ENCODE results near the gene SLC39A11. TPM values are rescaled to one million over a fixed set of nuclear protein-coding genes. Genes with fewer than 3 reads are reported as not detected.

SLC39A11 gene
- total RNA-seq, 1 donor from 2014 or later: 21.5 TPM

DNA sequence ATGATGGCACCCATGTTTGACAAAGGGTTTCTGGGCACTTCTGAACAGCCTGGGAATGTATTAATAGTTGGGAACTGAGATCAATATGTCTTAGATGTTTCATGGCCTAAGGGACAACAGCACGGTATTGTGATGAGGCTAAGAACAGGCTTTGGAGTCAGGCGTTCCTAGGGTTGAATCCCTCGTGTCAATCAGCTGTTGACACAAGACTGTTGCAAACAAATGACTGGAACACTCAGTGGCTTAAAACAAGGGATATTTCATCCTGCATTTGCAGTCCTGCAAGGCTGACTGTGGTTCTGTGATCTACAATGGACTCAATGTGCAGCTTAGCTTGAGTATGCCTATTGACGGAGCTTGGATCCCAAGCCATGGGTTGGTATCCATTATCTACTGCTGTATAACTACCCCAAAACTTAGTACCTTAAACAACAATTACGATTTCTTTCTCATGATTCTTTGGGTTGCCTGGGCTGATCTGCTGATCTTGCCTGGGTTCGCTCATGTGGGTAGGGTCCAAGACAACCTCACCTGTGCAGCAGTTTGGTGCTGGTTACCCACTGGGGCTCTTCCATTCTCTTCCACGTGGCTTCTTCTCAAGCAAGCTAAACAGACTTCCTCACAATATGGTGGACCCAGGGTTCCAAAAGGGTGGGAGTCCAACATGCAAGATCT is 472.4 kb downstream of the SLC39A11 start:
- Mint-ChIP-seq H3K27me3 (ENCODE audit: low read depth, unreplicated experiment) (no peaks in the 10 kb centered on the region), H3K27ac (ENCODE audit: unreplicated experiment) (no peak overlapping the region), H3K36me3 (ENCODE audit: low read depth, unreplicated experiment) (no peaks in the 10 kb centered on the region), H3K4me3 (ENCODE audit: unreplicated experiment) (no peak overlapping the region), H3K9me3 (ENCODE audit: unreplicated experiment) (no peaks in the 10 kb centered on the region), H3K4me1 (ENCODE audit: low read depth, unreplicated experiment) (peaks cover 9% of the 10 kb centered on the region)
- no peak for FAIRE-seq
- TF ChIP-seq, protein P1, sequence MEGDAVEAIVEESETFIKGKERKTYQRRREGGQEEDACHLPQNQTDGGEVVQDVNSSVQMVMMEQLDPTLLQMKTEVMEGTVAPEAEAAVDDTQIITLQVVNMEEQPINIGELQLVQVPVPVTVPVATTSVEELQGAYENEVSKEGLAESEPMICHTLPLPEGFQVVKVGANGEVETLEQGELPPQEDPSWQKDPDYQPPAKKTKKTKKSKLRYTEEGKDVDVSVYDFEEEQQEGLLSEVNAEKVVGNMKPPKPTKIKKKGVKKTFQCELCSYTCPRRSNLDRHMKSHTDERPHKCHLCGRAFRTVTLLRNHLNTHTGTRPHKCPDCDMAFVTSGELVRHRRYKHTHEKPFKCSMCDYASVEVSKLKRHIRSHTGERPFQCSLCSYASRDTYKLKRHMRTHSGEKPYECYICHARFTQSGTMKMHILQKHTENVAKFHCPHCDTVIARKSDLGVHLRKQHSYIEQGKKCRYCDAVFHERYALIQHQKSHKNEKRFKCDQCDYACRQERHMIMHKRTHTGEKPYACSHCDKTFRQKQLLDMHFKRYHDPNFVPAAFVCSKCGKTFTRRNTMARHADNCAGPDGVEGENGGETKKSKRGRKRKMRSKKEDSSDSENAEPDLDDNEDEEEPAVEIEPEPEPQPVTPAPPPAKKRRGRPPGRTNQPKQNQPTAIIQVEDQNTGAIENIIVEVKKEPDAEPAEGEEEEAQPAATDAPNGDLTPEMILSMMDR (IDR thresholded peaks at IDR 0.05; ENCODE audit: insufficient read depth, low read depth, low read length): no peak
- TF ChIP-seq EZH2 (IDR thresholded peaks at IDR 0.05; ENCODE audit: insufficient read depth, low read length): no peak
- no peak overlapping the region for H3K4me2 ChIP-seq (ENCODE audit: low read length)
- no peak for DNase-seq (ENCODE audit: low read depth)
- H3K9ac ChIP-seq (ENCODE audit: low read length): no peak overlapping the region
- H3K36me3 ChIP-seq (ENCODE audit: insufficient read depth, low read length): no peaks in the 10 kb centered on the region
- no peaks in the 10 kb centered on the region for H3K9me3 ChIP-seq (ENCODE audit: insufficient read depth, low read depth, low read length)
- peaks cover 8% of the 10 kb centered on the region for H3K27me3 ChIP-seq (ENCODE audit: insufficient read depth, low read length)
- no peak overlapping the region for H3K4me3 ChIP-seq (ENCODE audit: insufficient read depth, low read depth, low read length)
- peaks cover 6% of the 10 kb centered on the region for H3K4me1 ChIP-seq (ENCODE audit: insufficient read depth, low read length)
- no peaks in the 10 kb centered on the region for H4K20me1 ChIP-seq (ENCODE audit: insufficient read depth, low read length)
- H3K79me2 ChIP-seq (ENCODE audit: insufficient read depth, low read length): no peaks in the 10 kb centered on the region
- no peak overlapping the region for H2AFZ ChIP-seq (ENCODE audit: low read depth, low read length)
- no peak overlapping the region for H3K27ac ChIP-seq (ENCODE audit: low read depth, low read length)

DNA sequence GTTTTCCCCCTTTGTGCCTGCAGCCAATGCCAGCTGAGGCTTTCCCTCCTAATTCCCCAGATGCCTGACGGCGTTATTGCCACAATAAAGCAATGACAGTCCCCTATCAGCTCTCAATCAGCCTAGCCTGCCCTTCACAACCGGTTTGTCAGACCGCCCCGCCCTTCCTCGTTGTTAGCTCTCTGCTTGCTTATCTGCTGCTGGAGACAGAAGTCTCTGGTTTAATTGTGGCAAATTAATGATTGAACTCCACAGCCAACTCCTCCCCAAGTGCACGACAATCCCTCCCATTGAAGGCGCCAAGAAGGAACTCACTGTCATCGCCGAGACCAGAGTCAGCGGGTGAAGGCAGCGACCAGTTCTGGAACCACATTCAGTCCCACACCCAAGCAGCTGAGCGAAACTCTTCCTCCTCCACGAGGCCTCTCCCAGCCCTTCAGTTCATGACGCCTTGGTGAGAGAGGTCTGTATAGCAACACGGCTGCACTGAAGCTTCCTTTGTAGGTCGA is 474.4 kb downstream of the SLC39A11 start:
- Mint-ChIP-seq H3K36me3 (ENCODE audit: low read depth, unreplicated experiment) (no peaks in the 10 kb centered on the region), H3K4me1 (ENCODE audit: low read depth, unreplicated experiment) (peaks cover 25% of the 10 kb centered on the region), H3K27ac (ENCODE audit: unreplicated experiment) (no peak overlapping the region), H3K27me3 (ENCODE audit: low read depth, unreplicated experiment) (no peaks in the 10 kb centered on the region), H3K9me3 (ENCODE audit: unreplicated experiment) (no peaks in the 10 kb centered on the region), H3K4me3 (ENCODE audit: unreplicated experiment) (no peak overlapping the region)
- no peak overlapping the region for H3K4me2 ChIP-seq (ENCODE audit: low read length)
- H3K27ac ChIP-seq (ENCODE audit: low read depth, low read length): no peak overlapping the region
- H3K4me1 ChIP-seq (ENCODE audit: insufficient read depth, low read length): peaks cover 26% of the 10 kb centered on the region
- no peak overlapping the region for H3K4me3 ChIP-seq (ENCODE audit: insufficient read depth, low read depth, low read length)
- no peak overlapping the region for H2AFZ ChIP-seq (ENCODE audit: low read depth, low read length)
- no peaks in the 10 kb centered on the region for H3K79me2 ChIP-seq (ENCODE audit: insufficient read depth, low read length)
- H4K20me1 ChIP-seq (ENCODE audit: insufficient read depth, low read length): no peaks in the 10 kb centered on the region
- DNase-seq (ENCODE audit: low read depth) (no peak), FAIRE-seq (no peak)
- peaks cover 6% of the 10 kb centered on the region for H3K27me3 ChIP-seq (ENCODE audit: insufficient read depth, low read length)
- TF ChIP-seq, protein P1 (IDR thresholded peaks at IDR 0.05; ENCODE audit: insufficient read depth, low read depth, low read length): no peak
- no peak for TF ChIP-seq EZH2 (IDR thresholded peaks at IDR 0.05; ENCODE audit: insufficient read depth, low read length)
- no peaks in the 10 kb centered on the region for H3K9me3 ChIP-seq (ENCODE audit: insufficient read depth, low read depth, low read length)
- no peak overlapping the region for H3K9ac ChIP-seq (ENCODE audit: low read length)
- H3K36me3 ChIP-seq (ENCODE audit: insufficient read depth, low read length): no peaks in the 10 kb centered on the region

DNA sequence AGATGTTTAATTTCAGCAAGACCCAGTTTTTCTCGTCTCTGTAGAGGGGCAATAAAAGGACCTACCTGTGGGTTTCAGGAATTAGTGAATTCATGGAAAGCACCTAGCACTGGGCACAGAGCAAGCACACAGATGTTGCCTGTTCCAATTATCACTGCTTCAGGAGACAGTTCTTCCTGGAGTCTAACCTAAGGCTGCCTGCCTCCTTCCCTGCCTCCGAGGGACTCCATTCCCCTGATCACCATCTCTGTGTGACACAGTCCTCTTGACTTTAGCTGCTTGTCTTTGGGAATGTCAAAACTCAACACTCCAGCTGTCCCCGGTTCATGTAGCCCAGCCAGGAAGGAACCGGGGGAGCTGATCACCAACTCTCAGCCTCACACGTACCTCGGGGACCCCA is 474.9 kb downstream of the SLC39A11 start:
- no peak overlapping the region for H3K9ac ChIP-seq (ENCODE audit: low read length)
- Mint-ChIP-seq H3K4me3 (ENCODE audit: unreplicated experiment) (no peak overlapping the region), H3K27ac (ENCODE audit: unreplicated experiment) (no peak overlapping the region), H3K36me3 (ENCODE audit: low read depth, unreplicated experiment) (no peaks in the 10 kb centered on the region), H3K9me3 (ENCODE audit: unreplicated experiment) (no peaks in the 10 kb centered on the region), H3K4me1 (ENCODE audit: low read depth, unreplicated experiment) (peaks cover 25% of the 10 kb centered on the region), H3K27me3 (ENCODE audit: low read depth, unreplicated experiment) (no peaks in the 10 kb centered on the region)
- no peaks in the 10 kb centered on the region for H3K9me3 ChIP-seq (ENCODE audit: insufficient read depth, low read depth, low read length)
- no peaks in the 10 kb centered on the region for H3K36me3 ChIP-seq (ENCODE audit: insufficient read depth, low read length)
- no peaks in the 10 kb centered on the region for H3K79me2 ChIP-seq (ENCODE audit: insufficient read depth, low read length)
- no peak overlapping the region for H3K4me2 ChIP-seq (ENCODE audit: low read length)
- DNase-seq (ENCODE audit: low read depth) (no peak), FAIRE-seq (no peak)
- H3K27ac ChIP-seq (ENCODE audit: low read depth, low read length): no peak overlapping the region
- TF ChIP-seq, protein P1 (IDR thresholded peaks at IDR 0.05; ENCODE audit: insufficient read depth, low read depth, low read length): no peak
- no peak for TF ChIP-seq EZH2 (IDR thresholded peaks at IDR 0.05; ENCODE audit: insufficient read depth, low read length)
- H2AFZ ChIP-seq (ENCODE audit: low read depth, low read length): no peak overlapping the region
- H3K4me1 ChIP-seq (ENCODE audit: insufficient read depth, low read length): peaks cover 26% of the 10 kb centered on the region
- peaks cover 4% of the 10 kb centered on the region for H3K27me3 ChIP-seq (ENCODE audit: insufficient read depth, low read length)
- H3K4me3 ChIP-seq (ENCODE audit: insufficient read depth, low read depth, low read length): no peak overlapping the region
- no peaks in the 10 kb centered on the region for H4K20me1 ChIP-seq (ENCODE audit: insufficient read depth, low read length)

Measured in astrocyte (in vitro differentiated cells and primary cell).